ELF-1 (cell line): ENCODE measurements around the gene COQ4.

Experiments used
- DNase-seq: peaks from one replicate; pipeline ENCODE4 v3.0.0-alpha.2; 2016; ENCODE audit warnings: low read depth, low spot score

Gene COQ4

DNA sequence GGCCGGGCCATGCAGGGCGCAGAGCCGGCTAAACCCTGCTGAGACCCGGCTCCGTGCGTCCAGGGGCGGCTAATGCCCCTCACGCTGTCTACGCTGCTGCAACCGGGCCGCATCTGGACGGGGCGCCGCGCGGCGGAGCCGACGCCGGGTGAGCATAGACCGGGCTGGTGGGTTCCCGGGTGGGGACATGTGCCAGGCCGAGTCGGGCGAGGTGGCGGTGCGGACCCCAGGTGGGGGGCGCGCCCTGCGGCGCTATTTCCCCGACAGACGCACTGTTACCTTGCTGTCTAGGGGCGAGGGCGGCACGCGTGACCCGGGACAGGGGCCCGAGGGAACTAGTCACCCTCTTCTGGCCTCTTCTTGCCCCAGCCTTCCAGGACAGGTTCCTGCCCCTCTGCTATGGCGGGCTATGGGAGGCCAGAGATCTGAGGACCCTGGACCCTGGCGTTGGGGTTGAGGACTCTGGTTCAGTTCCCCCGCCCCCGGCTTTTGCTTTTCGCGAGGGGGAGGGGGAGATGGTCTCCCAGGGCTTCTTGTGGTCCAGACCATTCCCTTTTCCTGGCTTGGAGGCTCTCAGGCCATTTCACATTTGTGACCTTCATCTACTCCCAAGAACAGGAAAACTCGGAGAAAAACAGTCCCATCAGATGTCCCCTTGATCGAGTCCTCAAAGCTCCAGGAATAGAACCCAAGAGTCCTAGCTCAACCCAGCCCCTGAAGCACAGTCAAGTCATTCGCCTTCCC is 18.2 kb downstream of the COQ4 start:
- DNase-seq = peak; percentile 30

DNA sequence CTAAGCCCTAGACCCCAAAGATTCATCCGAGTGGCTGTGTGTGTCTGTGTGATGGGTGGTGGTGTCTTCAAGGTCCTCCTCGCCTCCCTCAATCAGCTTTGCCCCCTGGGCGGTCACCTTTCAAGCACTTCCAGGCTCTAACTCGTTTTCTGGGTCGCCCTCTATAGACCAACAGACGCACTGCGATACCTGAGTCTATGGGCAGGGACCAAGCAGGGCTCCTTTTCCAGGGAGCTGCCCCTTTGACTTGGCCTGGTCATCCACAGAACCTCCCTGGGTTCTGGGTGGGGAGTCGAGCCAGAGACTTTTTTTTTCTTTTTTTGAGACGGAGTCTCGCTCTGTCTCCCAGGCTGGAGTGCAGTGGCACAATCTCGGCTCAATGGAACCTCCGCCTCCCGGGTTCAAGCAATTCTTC is 18.8 kb downstream of the COQ4 start:
- DNase-seq = peak; percentile 80

DNA sequence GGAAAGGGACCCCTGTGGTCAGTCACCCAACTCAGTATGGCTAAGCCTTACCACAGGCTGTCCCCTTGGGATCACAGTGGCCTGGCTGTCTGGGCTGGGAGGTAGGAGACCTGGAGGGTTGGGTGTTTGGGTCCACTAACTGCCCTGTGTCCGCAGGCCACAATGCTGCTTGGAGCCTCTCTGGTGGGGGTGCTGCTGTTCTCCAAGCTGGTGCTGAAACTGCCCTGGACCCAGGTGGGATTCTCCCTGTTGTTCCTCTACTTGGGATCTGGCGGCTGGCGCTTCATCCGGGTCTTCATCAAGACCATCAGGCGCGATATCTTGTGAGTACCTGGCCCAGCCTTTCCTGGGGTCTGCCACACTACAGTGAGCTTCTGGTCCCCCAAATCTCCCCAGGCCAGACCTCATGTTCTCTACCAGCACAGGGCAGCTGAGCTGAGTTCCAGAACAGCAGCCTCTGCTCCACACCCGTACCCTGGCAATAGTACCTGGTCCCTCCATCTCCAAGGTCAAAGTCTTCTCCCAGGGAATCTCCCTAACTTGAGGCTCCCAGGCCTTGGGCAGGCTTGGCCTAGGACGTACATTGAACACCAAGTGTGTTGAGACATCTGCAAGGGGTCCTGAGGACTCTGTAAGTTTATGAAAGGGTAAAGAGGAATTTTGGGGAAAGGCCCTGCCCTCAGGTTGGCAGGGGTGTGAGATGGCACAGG is 20.5 kb downstream of the COQ4 start:
- no peak for DNase-seq

DNA sequence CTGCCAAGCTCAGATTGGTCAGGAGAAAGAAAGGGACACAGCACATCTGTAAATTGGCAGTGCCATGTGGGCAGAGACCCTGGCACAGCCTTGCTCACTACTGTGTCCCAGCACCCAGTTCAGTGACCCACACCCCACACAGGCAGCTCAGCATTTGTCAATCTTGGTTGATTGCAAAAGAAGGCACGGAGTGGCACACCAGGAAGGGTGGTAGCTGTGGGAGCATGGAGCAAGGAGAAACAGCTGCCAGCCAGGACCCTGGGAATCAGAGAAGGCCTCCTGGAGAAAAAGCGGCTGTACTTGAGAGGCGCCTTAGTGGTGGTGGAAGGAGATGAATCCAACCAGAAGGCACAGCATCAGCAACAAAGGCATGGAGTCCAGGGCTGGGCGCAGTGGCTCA is 21.2 kb downstream of the COQ4 start:
- DNase-seq = no peak

DNA sequence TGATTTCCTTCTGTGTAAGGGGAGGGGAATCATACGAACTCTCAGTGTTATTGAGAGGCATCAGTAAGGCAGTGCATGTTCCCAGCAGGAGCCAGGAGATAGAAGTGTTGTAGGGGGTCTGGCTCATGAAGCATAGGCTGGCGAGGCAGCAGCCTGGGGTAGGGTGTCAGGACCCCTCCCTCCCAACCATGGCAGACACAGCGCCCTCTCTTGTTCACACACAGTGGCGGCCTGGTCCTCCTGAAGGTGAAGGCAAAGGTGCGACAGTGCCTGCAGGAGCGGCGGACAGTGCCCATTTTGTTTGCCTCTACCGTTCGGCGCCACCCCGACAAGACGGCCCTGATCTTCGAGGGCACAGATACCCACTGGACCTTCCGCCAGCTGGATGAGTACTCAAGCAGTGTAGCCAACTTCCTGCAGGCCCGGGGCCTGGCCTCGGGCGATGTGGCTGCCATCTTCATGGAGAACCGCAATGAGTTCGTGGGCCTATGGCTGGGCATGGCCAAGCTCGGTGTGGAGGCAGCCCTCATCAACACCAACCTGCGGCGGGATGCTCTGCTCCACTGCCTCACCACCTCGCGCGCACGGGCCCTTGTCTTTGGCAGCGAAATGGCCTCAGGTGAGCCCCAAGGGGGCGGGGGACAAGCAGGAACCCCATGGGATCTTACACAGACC is 22.4 kb downstream of the COQ4 start:
- no peak for DNase-seq

DNA sequence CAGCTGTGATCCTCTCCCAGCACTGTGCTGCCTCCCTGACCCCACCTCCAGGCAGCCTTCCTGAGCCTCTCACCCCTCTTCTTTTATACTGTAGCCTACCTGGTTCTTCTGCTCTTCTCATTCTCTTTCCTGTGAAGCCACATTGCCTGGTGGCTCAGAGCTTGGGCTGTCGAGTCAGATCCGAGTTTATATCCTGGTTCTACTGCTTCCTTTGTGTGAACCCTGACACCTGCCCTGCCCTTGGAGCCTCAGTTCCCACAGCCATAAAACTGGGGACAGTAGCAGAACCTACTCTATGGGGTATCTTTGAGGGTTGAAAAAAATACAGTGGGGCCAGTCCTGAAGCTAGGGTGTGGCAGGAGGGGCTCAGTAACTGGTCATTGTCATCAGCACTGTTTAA is 26.5 kb downstream of the COQ4 start:
- no peak for DNase-seq

DNA sequence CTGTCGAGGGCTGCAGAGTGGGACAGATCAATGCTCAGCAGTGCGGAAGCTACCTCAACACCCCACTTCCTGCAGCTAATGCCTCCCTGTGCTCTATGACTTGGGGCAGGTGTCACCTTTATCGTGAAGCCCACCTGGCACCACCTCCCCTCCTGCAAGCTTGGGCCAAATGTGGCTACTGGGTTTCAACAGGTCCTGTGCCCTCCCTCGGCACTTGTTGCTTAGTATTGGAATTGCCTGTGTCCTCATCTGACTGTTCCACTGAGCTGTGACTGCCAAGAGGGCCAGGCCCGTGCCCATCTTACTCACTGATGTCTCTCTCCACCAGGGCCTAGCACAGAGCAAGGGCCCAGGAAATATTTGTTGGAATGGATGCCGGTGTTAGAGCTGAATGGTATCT is 27.1 kb downstream of the COQ4 start:
- DNase-seq = no peak

DNA sequence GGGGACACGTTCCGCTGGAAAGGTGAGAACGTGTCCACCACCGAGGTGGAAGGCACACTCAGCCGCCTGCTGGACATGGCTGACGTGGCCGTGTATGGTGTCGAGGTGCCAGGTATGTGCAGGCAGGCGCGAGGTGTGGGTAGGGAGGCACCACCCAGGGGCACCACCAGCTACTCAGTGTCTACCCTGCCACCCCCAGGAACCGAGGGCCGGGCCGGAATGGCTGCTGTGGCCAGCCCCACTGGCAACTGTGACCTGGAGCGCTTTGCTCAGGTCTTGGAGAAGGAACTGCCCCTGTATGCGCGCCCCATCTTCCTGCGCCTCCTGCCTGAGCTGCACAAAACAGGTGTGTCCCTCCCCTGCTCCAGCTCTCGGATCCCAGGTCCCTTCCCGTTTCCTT is 32.8 kb downstream of the COQ4 start:
- DNase-seq = no peak

DNA sequence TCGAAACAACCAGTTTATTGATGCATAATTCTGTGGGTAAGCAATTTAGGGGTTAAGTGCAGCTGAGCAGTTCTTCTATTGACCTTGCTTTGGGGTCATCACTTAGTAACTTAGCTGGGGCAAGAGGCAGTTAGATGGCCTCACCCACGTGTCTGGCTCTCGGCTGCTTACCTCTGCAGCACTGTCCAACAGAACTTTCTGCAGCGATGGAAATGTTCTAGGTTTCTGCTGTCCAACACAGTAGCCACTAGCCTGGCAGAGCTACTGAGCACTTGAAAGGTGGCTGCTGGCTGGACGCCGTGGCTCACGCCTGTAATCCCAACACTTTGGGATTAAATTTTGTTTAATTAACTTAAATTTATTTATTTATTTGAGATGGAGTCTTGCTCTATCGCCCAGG is 35.5 kb downstream of the COQ4 start:
- no peak for DNase-seq

DNA sequence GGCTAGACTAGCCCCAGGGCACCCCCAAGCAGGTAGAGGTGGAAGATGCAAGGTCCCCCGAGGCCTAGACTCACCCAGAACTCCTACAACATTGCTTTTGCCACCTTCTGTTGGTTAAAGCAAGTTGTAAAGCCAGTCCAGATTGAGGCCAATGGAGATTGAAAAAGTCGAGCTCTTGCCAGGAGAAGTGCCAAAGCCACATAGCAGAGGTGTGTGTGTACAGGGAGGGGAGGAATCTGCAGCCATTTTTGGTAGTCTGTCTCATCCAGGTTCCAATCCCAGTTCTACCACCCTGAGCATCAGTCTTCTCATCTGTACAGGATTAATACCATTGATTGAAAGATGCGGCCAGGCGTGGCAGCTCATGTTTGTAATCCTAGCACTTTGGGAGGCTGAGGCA is 36.2 kb downstream of the COQ4 start:
- DNase-seq = no peak

DNA sequence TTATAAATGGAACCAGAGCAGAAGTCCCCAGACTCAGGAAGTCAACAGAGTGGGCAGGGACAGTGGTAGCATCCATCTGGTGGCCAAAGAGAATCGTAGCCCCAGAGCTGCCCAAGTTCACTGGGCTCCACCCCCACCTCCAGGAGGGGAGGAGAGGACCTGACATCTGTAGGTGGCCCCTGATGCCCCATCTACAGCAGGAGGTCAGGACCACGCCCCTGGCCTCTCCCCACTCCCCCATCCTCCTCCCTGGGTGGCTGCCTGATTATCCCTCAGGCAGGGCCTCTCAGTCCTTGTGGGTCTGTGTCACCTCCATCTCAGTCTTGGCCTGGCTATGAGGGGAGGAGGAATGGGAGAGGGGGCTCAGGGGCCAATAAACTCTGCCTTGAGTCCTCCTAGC is 38.2 kb downstream of the COQ4 start:
- DNase-seq = no peak

DNA sequence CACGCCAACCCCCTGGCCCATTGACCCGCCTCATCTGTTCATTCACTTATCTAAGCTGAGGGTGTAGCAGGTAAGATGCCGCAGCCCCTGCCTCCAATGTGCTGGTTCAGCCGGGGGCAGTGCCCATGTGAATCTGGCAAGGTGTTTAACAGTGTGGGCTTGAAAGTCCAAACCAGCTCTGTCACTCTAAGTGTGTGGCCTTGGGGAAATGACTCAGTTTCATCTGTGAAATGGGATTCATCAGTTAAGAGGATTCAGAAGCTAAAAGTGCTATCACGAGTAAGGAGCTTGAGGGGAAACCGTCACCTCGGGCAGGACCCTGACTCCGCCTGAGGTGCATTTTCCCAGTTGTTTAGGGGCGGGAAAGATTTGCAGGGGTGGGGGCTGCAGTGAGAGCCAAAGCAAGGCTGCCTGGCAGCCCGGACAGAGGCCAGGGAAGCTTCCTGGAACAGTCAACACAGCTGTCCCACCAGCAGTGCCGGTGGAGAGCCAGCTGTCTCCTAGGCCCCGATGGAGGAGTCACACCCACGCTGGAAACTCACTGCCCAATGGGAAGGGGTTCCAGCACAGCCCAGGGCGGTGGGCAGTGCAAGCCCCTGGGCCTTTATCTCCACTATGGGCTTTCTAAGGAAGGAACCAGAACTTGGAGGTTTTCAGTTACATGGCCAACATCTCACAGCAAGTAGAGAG is 38.8 kb downstream of the COQ4 start:
- DNase-seq = no peak

DNA sequence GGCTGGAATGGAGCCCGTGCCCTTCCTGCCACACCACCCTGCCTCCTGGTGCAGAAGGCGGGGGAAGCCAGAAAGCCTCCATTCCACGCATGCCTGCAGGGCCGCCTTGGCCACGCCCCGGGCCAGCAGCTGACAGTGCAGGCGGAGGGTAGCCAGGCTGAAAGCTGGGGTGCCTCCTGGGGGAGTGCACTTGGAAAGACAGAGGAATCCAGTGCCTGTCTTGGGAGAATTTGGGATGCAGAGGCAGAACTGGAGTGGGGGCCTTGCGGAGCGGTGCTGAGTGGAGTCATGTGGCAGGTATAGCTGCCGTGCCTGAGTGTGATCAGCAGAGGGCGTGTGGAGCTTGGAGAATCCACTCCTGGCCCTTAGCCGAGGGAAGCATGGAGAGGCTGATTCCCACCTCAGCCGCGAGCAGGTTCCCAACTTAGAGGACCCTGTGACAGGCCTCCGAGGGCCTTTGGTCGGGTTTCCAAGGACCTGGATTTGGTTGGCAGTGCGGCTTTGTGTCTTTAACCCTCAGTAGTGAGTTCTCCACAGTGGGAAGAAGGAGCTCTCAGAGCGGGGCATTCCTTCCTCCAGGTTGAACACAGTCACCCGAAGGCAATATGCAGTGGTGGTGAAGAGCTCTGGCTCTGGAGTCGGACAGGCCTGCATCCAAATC is 39.5 kb downstream of the COQ4 start:
- peak; percentile 94 for DNase-seq

DNA sequence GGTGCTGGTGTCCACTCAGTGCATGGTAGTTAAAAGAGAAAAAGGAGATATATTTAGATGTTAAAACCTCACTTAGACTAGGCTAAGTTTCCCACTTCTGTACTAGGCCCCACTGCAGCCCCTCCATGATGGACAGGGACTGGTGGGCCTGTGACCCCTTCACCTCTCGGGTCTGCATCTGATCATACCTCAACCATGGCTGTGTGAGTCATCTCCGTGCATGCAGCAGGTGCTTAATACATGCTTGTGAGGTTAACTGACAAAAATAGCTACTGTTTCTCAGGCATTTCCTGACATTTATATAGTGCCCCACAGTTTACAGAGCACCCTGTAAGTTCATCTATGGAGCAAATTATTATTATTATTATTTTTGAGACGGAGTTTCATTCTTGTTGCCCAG is 40.1 kb downstream of the COQ4 start:
- DNase-seq = no peak

DNA sequence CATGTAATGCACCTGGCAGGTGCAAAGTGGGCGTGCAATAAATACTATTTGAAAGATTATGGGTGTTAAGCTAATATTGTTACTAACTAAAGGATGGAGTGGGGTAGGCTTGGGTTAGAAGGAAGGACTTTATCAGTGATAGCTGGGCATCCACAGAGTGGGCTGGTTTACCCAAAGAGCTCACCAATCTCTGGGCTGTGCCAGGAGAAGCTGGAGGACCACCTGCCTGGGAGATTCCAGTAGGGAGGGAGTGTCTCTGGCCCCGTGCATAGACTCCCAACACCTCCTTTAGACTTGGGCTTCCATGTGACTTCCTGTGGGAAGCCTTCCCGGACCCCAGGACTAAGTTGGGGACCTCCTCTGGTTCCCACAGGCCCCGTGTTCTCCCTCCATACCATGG is 42.9 kb downstream of the COQ4 start:
- DNase-seq = no peak

DNA sequence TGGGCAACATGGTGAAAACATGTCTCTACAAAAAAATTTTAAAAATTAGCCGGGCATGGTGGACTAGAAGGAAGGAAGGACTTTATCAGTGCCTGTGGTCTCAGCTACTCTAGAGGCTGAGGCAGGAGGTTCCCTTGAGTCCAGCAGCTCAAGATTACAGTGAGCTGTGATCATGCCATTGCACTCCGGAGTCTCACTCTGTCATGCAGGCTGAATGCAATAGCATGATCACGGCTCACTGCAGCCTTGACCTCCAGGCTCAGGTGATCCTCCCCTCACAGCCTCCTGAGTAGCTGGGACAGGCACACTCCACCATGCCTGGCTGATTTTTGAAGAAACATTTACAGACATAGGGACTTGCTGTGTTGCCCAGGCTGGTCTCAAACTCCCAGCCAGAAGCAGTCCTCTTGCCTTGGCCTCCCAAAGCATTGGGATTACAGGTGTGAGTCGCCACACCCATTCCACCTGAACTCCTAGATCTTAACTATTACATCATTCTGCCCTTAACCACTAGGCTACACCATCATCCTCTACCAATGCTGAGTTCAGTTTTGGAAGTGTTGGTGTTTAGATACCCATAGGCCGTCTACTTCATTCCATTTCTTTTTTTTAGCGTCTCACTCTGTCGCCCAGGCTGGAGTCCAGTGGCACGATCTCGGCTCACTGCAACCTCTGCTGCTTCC is 46.5 kb downstream of the COQ4 start:
- no peak for DNase-seq

DNA sequence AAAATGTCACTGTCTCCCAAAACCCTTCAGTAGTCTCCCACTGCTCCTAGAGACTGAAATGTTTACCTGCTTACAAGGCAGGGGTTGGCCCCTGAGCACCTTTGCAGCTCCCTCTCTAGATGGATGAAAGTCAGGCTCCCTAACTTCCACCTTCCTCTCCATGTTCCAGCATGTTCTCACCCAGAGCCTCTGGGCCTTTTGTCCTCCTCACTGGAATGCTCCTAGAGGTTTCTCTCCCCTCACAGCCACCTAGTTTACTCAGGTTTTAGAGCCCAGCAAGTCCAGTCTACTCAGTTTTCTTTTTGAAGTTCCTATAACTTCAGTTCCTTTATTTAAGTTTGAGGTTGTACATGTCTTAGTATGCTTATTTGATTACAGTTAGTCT is 47.7 kb downstream of the COQ4 start:
- peak; percentile 30 for DNase-seq

DNA sequence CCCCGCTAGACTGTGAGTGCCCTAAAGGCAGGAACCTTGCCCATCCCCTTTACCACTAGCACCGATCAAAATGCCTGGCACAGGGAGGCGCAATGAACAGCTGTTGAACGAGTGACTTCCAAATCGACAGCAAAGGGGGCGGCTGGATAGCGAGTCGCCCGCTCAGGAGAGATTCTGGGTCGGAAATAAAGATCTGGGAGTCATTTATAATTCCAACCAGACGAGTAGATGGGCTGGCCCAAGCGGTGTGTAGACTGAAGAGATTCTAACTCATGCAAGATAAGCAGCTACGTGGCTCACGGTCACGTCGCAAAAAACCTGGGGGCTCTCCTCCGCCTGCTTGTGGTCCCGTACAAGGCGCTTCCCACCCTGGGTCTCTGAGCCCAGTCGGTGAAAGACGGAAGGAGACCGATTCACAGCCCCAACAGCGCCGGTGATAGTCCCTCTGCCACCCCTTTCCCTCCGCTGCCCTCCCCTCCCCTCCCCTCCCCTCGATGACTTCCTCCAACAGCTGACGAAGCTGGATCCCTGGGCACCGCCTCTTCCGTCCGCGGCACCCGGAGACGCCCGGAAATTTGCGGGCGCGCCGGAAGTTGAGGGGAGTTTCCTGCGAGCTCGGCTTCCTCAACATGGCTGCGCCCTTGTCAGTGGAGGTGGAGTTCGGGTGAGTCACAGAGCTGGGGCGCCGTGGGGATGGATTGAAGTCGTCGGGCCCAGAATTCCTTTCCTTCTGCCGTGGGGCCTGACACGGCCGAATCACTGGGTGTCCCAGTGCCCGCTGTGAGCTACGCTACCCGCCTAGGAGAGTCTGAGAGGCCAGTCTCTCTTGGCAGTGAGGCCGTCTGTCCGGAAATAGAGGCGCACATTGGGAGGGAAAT is 48.4 kb downstream of the COQ4 start, which contains the start of gene URM1:
TSS of gene URM1 (plus strand) at position 623 of the 878 bp plus-strand sequence. CDS start at position 630, 7 bp downstream.
- DNase-seq = peak; percentile 96

DNA sequence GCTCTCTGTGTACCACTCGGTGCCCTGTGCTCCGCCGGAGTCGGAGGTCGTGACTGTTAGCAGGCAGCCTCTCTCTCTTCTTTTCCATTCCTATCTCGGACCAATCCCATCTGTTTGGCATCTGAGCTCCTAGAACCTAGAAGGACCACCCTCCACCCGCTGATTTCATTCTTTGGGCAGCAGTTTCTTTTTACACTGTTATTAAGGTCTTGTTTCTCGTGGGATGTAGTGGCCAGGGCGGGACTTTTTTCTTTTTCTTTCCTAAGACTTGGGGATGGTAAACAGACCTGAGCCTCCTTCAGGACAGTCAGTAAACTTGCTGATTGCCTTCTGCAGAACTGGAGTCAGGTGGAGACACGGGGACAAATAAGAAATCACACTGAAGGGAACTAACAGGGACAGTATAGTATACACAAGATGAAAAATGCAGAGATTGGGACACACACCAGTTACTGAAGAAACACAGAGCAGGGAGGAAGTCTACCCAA is 49.0 kb downstream of the COQ4 start:
- DNase-seq = no peak

DNA sequence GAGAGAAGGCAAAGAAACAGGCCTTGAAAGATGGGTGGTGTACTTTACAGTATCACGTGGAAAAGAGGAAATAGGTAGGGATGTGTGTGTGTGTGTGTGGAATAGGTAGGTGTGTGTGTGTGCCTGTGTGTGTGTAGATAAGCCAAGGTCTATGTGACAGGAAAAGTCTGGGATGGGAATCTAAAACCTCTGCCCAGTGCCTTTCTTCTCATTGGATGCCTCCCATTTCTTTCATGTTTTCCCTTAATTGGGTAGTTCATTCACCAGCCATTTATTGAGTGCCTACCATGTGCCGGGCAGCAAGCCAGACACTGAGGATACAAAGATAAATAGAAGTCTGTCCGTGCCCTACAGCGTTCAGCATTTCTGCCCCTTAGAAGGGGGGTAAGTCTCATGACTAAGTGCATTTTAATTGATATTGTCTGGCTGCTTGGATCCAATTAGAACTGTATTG is 49.6 kb downstream of the COQ4 start:
- DNase-seq = no peak
